ENCODE measurements around the gene RAB27A. TPM values are rescaled to one million over a fixed set of nuclear protein-coding genes. Genes with fewer than 3 reads are reported as not detected.

Gene RAB27A
- total RNA-seq, 6 experiments from 2014 or later, result 15.9 to 41.4 (median 21.0) TPM

DNA sequence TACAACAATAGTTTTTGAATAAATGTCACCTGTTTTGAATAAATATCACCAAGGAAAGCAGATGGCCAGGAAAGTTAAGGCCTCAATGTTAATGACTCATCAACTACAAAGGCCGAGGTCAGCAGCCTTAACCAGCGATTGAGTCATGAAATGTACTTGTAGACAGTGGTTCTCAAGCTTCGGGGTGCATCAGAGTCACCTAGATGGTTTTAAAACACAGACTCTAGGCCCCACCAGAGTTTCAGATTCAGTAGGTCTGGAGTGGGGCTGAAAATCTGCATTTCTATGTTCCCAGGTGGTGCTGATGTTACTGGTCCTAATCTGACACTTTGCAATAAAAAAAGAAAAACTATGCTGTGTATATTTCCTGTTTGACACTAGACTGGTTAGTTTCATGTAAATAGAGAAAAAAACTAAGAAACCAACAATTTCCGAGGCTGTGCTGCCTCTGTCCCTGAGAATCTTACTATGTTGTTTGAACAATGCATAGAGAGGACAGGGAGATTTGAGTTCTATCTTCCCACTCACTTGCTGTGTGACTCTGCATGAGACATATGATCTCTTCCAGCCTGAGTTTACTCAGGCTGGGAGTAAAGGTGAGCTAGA lies 9.8 kb downstream of the RAB27A start:
- Histone ChIP-seq H3K4me1 (peaks cover 0 to 8% (median 3%) of the 10 kb centered on the region in 4 donors), H3K4me3 (no peak overlapping the region), H3K27ac (peak overlapping the region in 1 of 3 donors; percentile 28), H3K27me3 (no peaks in the 10 kb centered on the region), H3K36me3 (no peaks in the 10 kb centered on the region), H3K9me3 (no peaks in the 10 kb centered on the region)
- DNase-seq, result no peak
- 32% methylated on average over 4 of the region's 4 CpGs for WGBS (ENCODE audit: insufficient coverage, low coverage, low lambda C conversion rate, missing lambda C conversion rate)
- intact Hi-C loops (cut with DNase I), result no loop called here
- TF ChIP-seq POLR2A (IDR thresholded peaks at IDR 0.05) (no peak), CTCF (IDR thresholded peaks at IDR 0.05) (no peak)
- ATAC-seq, result peak; percentile 44 to 84 (median 58)

DNA sequence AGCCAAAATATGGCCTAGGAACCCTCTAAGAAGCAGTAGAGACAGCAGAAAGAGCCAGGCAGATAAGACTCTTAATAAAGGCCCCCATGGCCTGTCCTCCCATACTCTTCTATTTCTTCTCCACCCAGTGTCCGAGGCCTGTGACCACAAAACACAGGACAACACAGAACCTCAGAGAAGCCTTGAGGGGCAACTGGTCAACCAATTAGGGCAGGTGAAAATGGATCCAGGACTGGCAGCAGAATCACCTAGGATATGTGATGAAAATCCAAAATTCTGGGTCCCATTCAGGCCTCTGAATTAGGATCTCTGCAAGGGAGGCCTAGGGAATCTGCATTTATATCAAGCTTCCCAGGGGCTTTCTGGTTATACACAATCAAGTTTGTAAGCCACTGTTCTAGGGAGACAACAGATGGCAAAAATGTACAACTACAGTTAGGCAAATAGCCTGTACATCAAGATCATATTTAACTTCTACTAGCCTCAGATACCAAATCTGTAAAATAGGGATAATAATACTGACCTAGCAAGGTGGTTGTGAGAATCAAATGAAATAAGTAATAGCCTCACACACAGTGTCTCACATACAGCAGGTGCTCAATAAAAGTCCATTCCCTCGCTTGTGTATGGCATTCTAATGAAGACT lies 10.4 kb downstream of the RAB27A start:
- Histone ChIP-seq H3K27ac (peak overlapping the region in 2 of 3 donors; percentile 25 to 28), H3K4me3 (no peak overlapping the region), H3K9me3 (no peaks in the 10 kb centered on the region), H3K4me1 (peaks cover 0 to 8% (median 2%) of the 10 kb centered on the region in 4 donors), H3K36me3 (no peaks in the 10 kb centered on the region), H3K27me3 (no peaks in the 10 kb centered on the region)
- intact Hi-C loops (cut with DNase I), result no loop called here
- no peak for DNase-seq
- no peak for TF ChIP-seq POLR2A (IDR thresholded peaks at IDR 0.05)
- TF ChIP-seq CTCF (IDR thresholded peaks at IDR 0.05), result no peak
- ATAC-seq, result no peak
- WGBS (ENCODE audit: insufficient coverage, low coverage, low lambda C conversion rate, missing lambda C conversion rate), result 71% methylated on average over 2 of the region's 2 CpGs

GRCh38 chr15:55277715-55278114 lies 11.9 kb downstream of the RAB27A start:
- no peaks in the 10 kb centered on the region for H3K9me3 ChIP-seq
- DNase-seq, result no peak
- ATAC-seq, result no peak
- WGBS (ENCODE audit: insufficient coverage, low coverage, low lambda C conversion rate, missing lambda C conversion rate), result 78% methylated on average over 2 of the region's 2 CpGs
- H3K36me3 ChIP-seq, result no peaks in the 10 kb centered on the region
- intact Hi-C loops (cut with DNase I), result no loop called here
- H3K27ac ChIP-seq, result no peak overlapping the region
- H3K4me1 ChIP-seq, result peaks cover 0 to 8% (median 0%) of the 10 kb centered on the region in 4 donors
- TF ChIP-seq POLR2A (IDR thresholded peaks at IDR 0.05), result no peak
- TF ChIP-seq CTCF (IDR thresholded peaks at IDR 0.05), result no peak
- H3K4me3 ChIP-seq, result no peak overlapping the region
- no peaks in the 10 kb centered on the region for H3K27me3 ChIP-seq

DNA sequence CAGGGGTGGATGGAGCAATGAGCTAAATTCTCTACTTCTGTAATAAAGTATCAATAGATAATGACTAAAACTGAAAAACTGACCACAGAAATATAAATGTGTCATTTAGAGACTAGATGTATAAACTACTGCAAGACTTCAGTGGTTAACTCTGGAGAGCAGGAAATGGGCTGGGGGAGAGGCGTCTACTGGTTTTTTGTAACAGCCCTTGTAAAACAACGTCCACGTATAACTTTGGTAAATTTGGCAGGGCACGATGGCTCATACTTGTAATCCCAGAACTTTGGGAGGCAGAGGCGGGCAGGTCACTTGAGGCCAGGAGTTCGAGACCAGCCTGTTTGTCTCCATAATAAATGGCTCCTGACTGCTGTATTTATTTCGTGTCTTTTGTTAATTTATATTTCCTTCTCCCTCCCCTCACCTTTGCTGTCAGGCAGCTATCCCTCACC lies 12.5 kb downstream of the RAB27A start:
- H3K9me3 ChIP-seq, result no peaks in the 10 kb centered on the region
- H3K36me3 ChIP-seq, result no peaks in the 10 kb centered on the region
- H3K4me1 ChIP-seq, result peaks cover 0 to 2% (median 0%) of the 10 kb centered on the region in 4 donors
- TF ChIP-seq POLR2A (IDR thresholded peaks at IDR 0.05) (no peak), CTCF (IDR thresholded peaks at IDR 0.05) (no peak)
- DNase-seq (no peak), ATAC-seq (peak in 2 of 4 donors; percentile 22 to 37)
- 53% methylated on average over 5 of the region's 7 CpGs for WGBS (ENCODE audit: insufficient coverage, low coverage, low lambda C conversion rate, missing lambda C conversion rate)
- intact Hi-C loops (cut with DNase I), result no loop called here
- H3K27me3 ChIP-seq, result no peaks in the 10 kb centered on the region
- no peak overlapping the region for H3K4me3 ChIP-seq
- H3K27ac ChIP-seq, result no peak overlapping the region
